Prostate gland (tissue), 2 donors: ENCODE data around the gene CD164L2.
A peak's percentile ranks its signal among the peaks of the same experiment; 100 is the strongest.

ENCODE experiments used
- CTCF ChIP-seq, 4 experiments: fragments of 200-600 bp in 2 of 4; fragments of 450-650 bp in 2 of 4; sonication (generic) in 2 of 4; IDR thresholded peaks; 1 replicate in 3 of 4; 2 replicates in 1 of 4; pipeline ENCODE4 v1.5.1; 2016 to 2019; ENCODE audit warnings: antibody characterized with exemption in 4 of 4, mild to moderate bottlenecking in 2 of 4, moderate library complexity in 2 of 4
- POLR2A ChIP-seq: fragments of 450-650 bp; IDR thresholded peaks from one replicate; pipeline ENCODE4 v1.6.1; 2016; ENCODE audit warnings: antibody characterized with exemption, mild to moderate bottlenecking
- POLR2AphosphoS5 ChIP-seq: sonication (generic); formaldehyde crosslinking; IDR thresholded peaks from one replicate; pipeline ENCODE4 v1.6.1; 2017; ENCODE audit warnings: antibody characterized with exemption

GRCh38 chr1:27365372-27366112 is 17.6 kb downstream of the CD164L2 start:
- TF ChIP-seq POLR2A = peak; percentile 56
- no peak for TF ChIP-seq CTCF (IDR thresholded peaks at IDR 0.05)
- peak; percentile 56 for TF ChIP-seq POLR2AphosphoS5
